ENCODE data around the gene GXYLT2. TPM values are rescaled to one million over a fixed set of nuclear protein-coding genes. Genes with fewer than 3 reads are reported as not detected.

Gene GXYLT2
- total RNA-seq, 4 donors from 2014 or later = 5.0 to 9.8 (median 7.6) TPM

DNA sequence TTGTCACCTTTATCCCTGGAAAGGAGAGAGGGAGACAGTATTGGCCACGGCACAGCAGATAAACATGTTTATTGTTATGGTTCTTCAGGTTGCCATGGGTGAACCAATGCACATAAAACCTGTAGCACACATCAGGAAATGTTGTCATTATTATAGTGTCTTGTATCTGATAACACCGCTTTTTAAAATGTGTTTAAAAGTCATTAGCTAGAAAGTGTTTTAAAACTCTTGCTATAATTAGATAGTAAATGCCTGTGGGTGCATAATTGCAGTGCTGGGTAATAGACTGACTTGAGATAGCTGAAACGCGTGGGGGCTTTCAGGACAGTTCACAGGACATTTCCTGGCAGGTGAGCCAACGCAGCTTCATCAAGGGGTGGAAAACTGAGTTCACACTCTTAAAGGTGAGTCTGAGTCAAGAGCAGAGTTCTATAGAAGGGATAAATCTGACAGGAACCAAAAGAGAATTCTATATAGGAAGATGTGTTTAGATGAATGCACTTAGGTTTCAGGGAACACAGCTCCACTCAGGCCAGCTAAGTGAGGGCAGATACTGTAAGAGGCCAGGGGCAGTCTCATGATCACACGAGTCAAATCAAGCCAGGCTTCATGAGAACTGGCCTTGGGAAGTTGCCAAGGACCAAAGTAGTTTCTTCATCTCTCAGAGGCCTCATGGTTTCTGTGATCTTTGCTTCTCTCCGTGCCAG, 73.1 kb downstream of the GXYLT2 start:
- DNase-seq (ENCODE audit: extremely low spot score) = no peak

DNA sequence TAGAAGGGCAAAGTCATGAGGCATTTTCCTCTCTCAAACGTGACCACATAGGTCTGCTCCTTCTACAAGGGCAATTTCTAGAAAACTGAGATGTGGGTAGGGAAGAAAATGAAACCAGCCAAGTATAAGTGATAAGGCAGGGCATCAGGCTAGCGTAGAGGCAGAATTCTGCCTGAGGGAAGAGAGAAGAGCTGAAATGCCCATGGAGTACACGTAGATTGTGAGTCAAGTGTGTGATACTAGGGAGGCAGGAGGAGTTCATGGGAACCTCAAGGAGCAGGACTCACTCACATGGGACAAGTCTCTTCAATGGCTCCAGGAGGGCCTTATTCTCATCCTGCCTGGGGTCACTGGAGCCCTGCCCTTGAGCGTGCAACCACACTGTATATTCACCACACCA, 73.9 kb downstream of the GXYLT2 start:
- H3K4me3 ChIP-seq = no peak overlapping the region
- no peaks in the 10 kb centered on the region for H3K36me3 ChIP-seq
- TF ChIP-seq POLR2A (IDR thresholded peaks at IDR 0.05; ENCODE audit: low read depth) = no peak
- TF ChIP-seq, protein P1, sequence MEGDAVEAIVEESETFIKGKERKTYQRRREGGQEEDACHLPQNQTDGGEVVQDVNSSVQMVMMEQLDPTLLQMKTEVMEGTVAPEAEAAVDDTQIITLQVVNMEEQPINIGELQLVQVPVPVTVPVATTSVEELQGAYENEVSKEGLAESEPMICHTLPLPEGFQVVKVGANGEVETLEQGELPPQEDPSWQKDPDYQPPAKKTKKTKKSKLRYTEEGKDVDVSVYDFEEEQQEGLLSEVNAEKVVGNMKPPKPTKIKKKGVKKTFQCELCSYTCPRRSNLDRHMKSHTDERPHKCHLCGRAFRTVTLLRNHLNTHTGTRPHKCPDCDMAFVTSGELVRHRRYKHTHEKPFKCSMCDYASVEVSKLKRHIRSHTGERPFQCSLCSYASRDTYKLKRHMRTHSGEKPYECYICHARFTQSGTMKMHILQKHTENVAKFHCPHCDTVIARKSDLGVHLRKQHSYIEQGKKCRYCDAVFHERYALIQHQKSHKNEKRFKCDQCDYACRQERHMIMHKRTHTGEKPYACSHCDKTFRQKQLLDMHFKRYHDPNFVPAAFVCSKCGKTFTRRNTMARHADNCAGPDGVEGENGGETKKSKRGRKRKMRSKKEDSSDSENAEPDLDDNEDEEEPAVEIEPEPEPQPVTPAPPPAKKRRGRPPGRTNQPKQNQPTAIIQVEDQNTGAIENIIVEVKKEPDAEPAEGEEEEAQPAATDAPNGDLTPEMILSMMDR (IDR thresholded peaks at IDR 0.05) = no peak
- no peak for TF ChIP-seq POLR2AphosphoS5 (IDR thresholded peaks at IDR 0.05)
- no peak for TF ChIP-seq EP300 (IDR thresholded peaks at IDR 0.05)
- H3K27ac ChIP-seq (replicated peaks in 1 of 4) = no peak overlapping the region
- intact Hi-C loops (cut with DNase I) = no loop called here
- no peaks in the 10 kb centered on the region for H3K27me3 ChIP-seq
- H3K4me1 ChIP-seq = peaks cover 0 to 11% (median 9%) of the 10 kb centered on the region in 4 donors
- 91% methylated on average over 4 of the region's 4 CpGs for WGBS
- DNase-seq (ENCODE audit: extremely low spot score) = no peak
- H3K9me3 ChIP-seq = no peaks in the 10 kb centered on the region

More for the DNA sequence above, 73.1 kb downstream of the GXYLT2 start:
- Histone ChIP-seq H3K4me3 (no peak overlapping the region), H3K27ac (replicated peaks in 1 of 4) (no peak overlapping the region), H3K4me1 (peaks cover 0 to 11% (median 9%) of the 10 kb centered on the region in 4 donors), H3K36me3 (no peaks in the 10 kb centered on the region), H3K9me3 (no peaks in the 10 kb centered on the region), H3K27me3 (no peaks in the 10 kb centered on the region)
- TF ChIP-seq, protein P1 (IDR thresholded peaks at IDR 0.05) = no peak
- TF ChIP-seq POLR2A (IDR thresholded peaks at IDR 0.05; ENCODE audit: low read depth) (no peak), POLR2AphosphoS5 (IDR thresholded peaks at IDR 0.05) (no peak), EP300 (IDR thresholded peaks at IDR 0.05) (no peak)
- 72% methylated on average over 7 of the region's 7 CpGs for WGBS
- intact Hi-C loops (cut with DNase I) = no loop called here

DNA sequence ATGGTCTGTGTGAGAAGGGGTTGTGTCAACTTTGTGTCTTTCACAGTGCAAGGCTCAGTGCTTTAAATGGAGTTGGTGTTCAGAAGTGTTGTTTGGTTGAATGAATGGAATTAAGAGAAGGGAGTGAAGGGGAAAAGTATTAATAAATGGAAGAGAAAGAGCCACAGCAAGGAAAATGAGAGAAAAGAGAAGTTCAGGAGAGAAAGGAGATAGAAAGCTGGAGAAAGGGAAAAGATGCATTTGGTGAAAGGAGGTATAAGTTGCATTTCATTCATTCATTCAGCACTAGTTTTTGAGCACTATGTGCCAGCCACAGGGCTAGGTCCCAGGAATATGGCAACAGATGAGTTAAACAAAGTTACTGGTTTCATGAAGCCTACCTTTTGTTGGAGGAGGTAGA, 74.5 kb downstream of the GXYLT2 start:
- intact Hi-C loops (cut with DNase I) = no loop called here
- no peak overlapping the region for H3K27ac ChIP-seq (replicated peaks in 1 of 4)

DNA sequence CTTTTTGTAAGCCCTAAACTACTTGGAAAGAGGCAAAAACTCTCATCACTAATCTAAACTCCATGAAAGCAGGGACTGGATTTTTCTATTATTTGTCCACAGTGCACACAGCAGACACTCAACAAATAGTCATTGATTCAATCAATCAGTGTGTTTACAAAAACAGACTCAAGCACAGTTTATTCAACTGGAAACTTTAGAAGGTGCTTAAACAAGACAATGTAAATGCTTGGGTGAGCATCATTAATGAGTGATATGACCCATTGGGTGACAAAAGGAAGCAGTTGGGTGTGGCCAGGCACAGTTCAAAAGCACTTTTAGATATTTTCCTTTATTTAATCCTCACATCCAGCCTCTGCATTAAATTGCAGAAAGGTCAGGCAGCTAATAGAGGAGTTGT, 76.8 kb downstream of the GXYLT2 start:
- intact Hi-C loops (cut with DNase I) = no loop called here

More for the DNA sequence above, 74.5 kb downstream of the GXYLT2 start:
- no peak for TF ChIP-seq POLR2AphosphoS5 (IDR thresholded peaks at IDR 0.05)
- no peak for TF ChIP-seq POLR2A (IDR thresholded peaks at IDR 0.05; ENCODE audit: low read depth)
- TF ChIP-seq, protein P1 (IDR thresholded peaks at IDR 0.05) = no peak
- TF ChIP-seq EP300 (IDR thresholded peaks at IDR 0.05) = no peak
- no peaks in the 10 kb centered on the region for H3K9me3 ChIP-seq
- H3K4me1 ChIP-seq = peaks cover 0 to 11% (median 9%) of the 10 kb centered on the region in 4 donors
- H3K27me3 ChIP-seq = no peaks in the 10 kb centered on the region
- no peak overlapping the region for H3K4me3 ChIP-seq
- no peak for DNase-seq (ENCODE audit: extremely low spot score)
- H3K36me3 ChIP-seq = no peaks in the 10 kb centered on the region

More for the DNA sequence above, 76.8 kb downstream of the GXYLT2 start:
- Histone ChIP-seq H3K4me1 (peaks cover 0 to 11% (median 7%) of the 10 kb centered on the region in 4 donors), H3K4me3 (no peak overlapping the region), H3K27me3 (no peaks in the 10 kb centered on the region), H3K27ac (replicated peaks in 1 of 4) (no peak overlapping the region), H3K36me3 (peaks cover 0 to 10% (median 0%) of the 10 kb centered on the region in 4 donors), H3K9me3 (no peaks in the 10 kb centered on the region)
- no peak for DNase-seq (ENCODE audit: extremely low spot score)
- TF ChIP-seq POLR2A (IDR thresholded peaks at IDR 0.05; ENCODE audit: low read depth) (no peak), POLR2AphosphoS5 (IDR thresholded peaks at IDR 0.05) (no peak), EP300 (IDR thresholded peaks at IDR 0.05) (no peak)
- TF ChIP-seq, protein P1 (IDR thresholded peaks at IDR 0.05) = no peak
